NCI-H510A treated with DMSO at 0.1 percent for 48 hours (cell line): ENCODE data around the gene ELMO3.
A peak's percentile ranks its signal among the peaks of the same experiment; 100 is the strongest.

Source experiments
- DNase-seq: peaks from one replicate; lab custom pipeline; 2025; lab: John Stamatoyannopoulos, UW

The ELMO3 gene

DNA sequence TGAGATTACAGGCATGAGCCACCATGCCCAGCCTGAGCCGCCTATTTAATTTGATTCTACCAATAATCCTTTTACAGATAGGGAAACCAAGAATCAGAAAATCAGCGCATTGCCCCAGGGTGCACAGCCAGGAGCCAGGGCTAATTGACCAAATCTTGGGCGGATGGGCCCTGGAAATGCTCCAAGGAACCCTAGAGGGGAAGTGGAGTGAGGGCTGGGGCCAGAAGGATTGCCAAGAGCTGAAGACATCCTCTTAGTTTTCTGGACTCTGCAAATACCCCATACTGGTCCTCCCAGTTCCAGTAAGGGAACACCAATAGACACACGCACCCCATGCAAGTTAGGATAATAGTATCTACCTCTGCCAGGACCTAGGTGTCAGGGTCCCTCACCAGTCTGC is 44.5 kb downstream of the ELMO3 start:
- no peak for DNase-seq

DNA sequence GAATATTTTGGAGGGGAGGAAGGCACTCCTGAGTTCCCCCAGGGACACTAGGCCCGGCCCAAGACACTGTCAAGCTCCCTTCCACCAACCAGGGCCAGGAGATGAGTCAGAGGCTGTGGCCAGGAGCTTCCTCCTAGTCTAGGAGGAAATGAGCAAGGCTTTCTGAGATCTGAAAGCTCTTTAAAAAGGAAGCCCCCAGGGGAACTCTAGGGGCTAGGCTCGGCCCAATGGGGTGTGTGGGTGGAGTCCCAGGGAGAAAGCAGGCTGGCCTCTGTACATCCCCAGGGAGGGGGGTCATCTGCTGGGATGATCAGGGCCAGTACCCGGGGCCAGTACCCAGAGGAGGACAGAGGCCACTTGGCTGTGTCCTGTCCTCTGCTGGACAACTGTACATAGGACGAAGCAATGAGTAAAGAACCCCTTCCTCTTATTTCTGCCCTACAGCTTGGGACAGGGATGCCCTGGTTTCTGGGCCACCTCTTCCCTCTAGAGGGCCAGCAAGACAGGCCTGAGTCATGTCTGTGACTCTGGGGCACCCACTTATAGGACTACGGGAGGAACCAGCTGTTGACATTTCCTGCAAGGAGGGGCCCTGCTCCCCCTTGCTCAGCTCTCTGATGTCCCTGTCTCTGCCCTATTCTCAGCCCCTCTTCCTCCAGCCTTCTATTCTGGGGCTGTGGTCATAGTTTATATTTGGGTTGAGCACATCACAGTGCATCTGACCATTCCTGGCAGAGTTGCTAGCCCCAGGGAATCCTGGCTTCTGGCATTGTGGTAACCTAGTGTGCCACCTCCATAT is 45.7 kb downstream of the ELMO3 start:
- DNase-seq, result no peak

DNA sequence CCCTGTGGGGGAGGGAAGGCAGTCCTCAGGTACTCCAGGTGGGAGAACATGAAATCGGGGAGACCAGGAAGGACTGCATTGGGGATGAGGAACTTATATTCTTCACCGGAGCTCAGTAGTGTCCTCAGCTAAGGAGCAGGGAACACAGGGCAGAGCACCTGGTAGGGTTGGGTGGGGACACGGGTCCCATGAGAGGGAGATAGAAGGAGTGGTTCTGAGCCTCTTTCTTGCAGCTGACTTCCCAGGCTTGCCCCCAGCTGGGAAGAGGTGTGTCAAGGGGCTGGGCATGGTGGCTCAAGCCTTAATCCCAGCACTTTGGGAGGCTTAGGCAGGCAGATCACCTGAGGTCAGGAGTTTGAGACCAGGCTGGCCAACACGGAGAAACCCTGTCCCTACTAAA is 46.3 kb downstream of the ELMO3 start:
- no peak for DNase-seq

DNA sequence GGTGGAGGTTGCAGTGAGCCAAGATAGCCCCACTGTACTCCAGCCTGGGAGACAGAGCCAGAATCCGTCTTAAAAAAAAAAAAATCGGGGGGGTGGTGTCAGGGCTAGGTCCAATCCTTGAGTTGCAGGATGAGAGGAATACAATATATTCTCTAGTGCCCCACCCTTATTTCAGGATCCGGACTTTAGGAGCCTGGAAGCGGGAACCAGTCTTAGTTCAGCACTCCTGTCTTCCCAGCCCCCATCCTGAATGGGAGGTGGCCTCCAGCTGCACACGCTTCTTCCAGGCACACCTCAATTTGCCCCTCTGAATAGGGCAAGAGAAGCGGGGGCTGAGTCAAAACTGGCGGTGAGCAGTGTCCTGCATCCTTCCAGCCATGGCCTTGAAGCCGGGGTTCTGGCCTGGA is 46.7 kb downstream of the ELMO3 start:
- DNase-seq, result no peak

DNA sequence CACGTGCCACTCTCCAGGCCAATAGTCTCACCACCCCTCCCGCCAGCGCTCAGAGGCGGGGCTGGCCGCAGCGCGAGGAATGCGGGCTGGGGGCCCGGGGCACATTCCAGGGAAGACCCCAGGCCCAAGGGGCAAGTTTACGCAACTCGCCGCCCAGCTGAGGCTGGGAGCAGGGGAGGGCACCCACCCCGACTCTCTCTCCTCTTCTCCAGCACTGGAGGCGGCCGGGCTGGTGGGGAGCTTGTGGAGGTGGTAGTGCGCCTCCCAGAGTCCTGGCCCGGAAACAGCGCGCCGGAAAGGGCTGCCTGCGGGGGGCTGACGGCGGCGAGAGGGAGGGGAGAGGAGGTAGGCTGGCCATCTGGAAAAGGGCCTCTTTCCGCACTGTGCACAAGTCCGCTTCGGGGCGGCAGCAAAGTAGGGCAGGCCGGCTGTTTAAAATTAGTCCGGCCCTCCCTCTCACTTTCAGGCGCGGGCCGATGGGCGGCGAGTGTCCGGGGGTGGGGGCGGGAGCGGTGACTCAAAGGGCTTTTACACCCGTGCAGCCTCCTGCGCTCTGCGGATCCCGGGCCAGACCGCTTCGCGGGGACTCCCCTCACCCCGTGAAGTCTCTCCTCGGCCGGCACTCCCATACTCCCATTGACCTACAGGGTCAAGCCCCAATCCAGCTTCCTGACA is 47.3 kb downstream of the ELMO3 start:
- DNase-seq, result peak; percentile 35

DNA sequence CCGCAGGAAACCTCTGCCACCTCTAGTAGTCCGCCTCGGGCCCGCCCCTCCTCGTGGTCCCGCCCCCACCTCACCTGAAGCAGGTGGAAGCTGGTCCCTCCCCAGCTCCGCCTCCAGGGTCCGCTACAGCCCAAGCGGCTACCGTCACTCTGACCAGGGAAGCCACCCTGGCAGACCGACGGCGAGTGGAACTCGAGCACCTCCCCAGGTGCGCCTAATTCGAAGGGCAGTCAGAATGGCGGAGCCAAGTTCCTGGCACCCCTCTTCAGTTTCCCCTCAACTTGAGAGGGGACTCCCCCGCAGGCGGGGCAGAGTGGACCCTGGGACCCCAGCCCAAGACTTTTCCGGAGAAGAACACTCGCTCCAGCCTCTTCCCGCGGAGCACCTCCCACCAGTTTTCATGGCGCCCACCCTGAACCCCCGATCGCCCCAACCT is 47.8 kb downstream of the ELMO3 start:
- peak; percentile 86 for DNase-seq

DNA sequence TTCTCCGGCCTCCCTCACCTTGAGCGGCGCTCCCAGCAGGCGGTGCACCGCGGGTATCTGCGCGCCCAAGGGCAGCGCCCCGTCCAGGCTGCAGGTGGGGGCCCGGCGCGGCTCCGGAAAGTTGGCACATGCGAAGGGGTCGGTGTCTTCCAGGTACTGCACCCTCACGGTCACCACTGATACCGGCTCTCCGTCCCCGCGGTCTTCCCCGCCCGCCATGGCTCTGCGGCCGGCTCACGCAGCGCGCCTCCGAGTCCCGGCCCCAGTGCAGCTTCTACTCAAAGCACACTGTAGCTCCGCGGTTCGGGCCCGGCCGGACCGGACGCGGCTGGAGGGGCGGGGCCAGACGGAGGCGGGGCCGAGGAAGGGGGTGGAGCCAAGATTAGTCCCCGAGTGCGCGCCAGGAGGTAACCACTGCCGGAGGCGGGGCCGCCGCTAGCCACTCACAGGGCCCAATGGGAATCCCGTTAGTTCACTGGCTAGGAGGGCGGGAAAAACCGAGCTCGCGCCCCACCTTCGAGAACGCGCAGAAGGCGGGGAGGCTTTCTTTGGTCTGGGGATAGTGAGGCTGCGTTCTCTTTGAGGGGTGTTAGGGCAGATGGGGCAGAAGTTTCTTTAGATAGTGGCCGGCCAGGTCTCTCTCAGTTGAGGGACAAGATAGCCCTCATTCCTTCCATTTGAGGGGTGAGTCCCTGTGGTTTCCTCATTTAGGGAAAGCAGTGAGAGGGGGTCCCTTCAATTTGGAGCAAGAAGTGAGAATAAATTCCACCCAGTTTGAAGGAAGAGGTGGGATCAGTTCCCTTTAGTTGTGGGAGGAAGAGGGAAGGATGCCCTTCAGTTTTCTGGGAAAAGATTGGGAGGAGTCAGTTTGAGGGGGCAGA is 48.5 kb downstream of the ELMO3 start, which contains the start of gene FHOD1:
FHOD1 (minus strand) TSS at position 290 of the 881 bp plus-strand sequence; CDS start at position 219, 71 bp downstream.
- peak; percentile 82 for DNase-seq

DNA sequence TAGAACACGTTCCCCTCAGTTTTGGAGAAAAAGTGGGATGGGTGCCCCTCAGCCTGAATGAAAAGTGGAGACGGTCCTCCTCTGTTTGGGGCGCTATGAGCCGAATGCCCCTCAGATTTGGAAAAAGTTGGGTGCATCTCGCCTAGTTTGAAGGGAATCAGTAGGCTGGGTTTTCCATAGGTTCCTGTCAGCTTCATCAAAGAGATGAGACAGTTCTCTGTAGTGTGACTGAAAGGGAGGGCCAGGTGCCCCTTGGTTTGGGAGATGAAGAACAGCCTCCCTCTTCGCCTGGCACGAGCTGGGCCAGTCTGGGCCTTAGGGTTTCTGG is 49.1 kb downstream of the ELMO3 start:
- DNase-seq, result no peak

DNA sequence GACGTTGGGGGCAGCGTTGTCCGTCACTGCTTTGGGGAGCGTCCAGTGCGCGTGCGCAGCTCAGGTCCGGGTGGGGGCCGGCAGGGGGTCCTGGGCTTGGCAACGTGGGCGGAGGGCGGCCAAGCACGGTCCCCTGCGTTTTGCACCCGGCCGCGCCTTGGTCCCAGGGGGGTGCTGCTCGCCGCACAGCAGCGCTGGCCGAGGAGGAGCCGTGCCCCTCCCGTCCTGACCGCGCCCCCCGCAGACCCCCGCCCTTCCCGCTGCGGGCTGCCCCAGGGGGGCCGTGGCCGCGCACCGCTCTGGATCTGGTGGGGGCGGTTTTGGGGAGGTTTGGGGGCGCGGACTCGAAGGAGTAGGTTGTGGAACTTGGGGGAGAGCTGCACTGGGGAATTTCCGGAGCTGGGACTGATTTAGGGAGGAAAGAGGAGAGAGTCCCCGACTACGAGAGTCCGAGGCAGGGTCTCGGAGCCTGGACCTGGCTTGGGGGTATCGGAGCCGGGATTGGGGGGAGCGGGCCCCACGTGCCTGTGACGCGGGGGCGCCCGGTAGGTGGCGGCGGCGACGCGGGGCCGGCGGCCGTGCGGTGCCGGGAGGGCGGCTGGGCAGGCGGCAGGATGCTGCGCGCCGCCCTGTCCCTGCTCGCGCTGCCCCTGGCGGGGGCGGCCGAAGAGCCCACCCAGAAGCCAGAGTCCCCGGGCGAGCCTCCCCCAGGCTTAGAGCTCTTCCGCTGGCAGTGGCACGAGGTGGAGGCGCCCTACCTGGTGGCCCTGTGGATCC is 49.7 kb downstream of the ELMO3 start, which contains the start of gene SLC9A5:
SLC9A5 (plus strand) TSS at position 579 of the 777 bp plus-strand sequence; CDS start at position 615, 36 bp downstream.
- peak; percentile 5 for DNase-seq

DNA sequence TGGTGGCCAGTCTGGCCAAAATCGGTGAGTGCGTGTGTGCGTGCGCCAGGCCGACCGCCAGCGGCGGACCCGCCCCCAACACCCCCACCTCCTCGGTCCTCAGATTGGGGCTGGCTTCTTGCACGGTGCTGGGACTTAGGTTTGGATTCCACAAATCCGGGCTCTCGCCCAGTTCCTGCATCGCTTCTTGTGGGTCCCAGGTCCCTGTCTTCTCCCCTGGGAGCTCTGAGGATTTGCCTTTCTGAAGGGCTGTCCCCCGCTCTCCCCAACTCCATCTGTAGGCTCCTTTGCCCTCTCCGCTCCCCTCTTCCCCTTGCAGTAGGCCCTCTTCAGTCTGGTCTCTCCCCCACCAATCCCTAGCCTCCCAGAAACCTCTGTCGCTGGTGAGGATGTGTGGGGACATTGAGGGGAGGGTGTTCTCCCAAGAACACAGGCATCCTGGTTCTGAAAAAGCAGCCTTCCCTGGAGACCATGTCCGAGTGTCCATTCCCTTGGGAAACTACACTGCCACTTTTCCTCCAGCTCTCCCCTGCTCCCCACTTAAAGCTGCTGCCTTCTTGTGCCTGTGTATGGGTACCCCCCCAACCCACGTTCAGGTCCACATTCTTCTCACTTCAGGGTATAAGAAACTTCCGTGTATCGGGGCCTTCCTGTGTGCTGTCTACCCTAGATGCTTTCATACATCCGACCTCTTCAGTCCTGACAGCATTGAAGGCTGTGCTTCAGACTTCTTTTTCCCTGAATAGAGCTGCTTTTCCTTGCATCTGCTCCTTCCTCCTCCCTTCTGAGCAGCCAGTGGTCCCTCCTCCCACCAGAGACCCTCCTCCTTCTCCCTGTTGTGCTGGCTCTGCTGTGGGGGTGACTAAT is 50.5 kb downstream of the ELMO3 start:
- no peak for DNase-seq

DNA sequence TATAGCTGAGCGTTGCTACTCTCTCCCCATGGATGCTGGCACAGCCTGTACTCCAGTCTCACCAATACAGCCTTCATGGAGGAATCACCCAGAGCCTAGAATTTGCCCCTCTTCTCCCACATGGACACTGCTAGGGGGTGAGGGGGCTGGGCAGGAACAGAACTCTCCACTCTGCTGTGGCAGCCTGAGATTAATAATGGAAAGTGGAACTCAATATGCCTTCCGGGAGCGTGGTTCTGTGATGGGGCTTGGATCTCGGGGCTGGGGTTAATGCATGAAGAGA is 51.1 kb downstream of the ELMO3 start:
- DNase-seq, result no peak

DNA sequence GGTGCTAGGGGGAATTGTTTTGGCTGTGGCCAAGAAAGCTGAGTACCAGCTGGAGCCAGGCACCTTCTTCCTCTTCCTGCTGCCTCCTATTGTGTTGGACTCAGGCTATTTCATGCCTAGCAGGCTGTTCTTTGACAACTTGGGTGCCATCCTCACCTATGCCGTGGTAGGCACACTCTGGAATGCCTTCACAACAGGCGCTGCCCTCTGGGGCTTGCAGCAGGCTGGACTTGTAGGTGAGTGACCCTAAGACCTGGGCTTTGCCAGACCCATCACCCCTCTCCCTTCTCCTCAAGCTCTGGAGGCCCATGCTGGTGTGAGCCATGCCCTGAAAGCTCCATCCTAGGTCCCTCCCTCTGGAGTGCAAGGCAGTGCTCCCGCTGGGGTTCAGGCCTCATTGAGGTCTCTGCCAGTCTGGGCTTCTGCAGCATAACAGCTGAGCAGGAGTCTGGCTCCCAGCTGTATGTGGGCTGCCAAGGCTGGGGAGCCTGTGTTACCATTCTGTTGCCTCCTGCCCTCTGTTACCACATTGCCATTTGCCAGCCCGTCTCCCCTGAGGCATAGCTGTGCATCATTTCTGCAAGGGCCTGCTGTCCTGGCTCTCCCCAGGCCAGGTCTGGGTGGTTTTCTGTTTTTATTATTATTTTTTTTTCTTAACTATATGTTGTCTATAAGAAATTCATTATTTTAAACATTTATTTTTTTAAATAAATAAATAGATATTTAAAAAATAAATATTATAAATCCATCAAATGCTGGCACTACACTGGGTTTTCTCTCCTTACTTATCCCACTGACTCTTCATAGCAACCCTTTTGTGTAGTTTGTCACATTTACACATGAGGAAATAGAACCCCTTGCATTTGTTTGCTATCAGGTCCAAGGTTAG is 53.9 kb downstream of the ELMO3 start:
- no peak for DNase-seq
